HepG2 (cell line): Measurements from ENCODE around the gene CDKN3. TPM values are rescaled to one million over a fixed set of nuclear protein-coding genes. Genes with fewer than 3 reads are reported as not detected.
A peak's percentile ranks its signal among the peaks of the same experiment; 100 is the strongest.

Source experiments
- ARNTL ChIP-seq: sonication (generic); formaldehyde crosslinking; IDR thresholded peaks from 2 replicates; pipeline ENCODE4 v1.4.0; 2020; ENCODE audit warnings: mild to moderate bottlenecking, missing genetic modification reagents
- BATF2 ChIP-seq: sonication (generic); formaldehyde crosslinking; IDR thresholded peaks from 2 replicates; pipeline ENCODE4 v1.8.0; 2022; ENCODE audit warnings: mild to moderate bottlenecking, missing genetic modification reagents, moderate library complexity
- IKZF1 ChIP-seq: fragments of 450-650 bp; IDR thresholded peaks from 2 replicates; pipeline ENCODE4 v1.7.1; 2016
- ISL2 ChIP-seq: sonication (generic); formaldehyde crosslinking; IDR thresholded peaks from 2 replicates; pipeline ENCODE4 v1.5.0; 2020; ENCODE audit warnings: missing genetic modification reagents
- KDM5A ChIP-seq: fragments of 200-600 bp; sonication (generic); IDR thresholded peaks from 2 replicates; pipeline ENCODE4 v1.7.0; 2018; ENCODE audit warnings: antibody characterized with exemption, mild to moderate bottlenecking, low read length, borderline replicate concordance
- KLF12 ChIP-seq: sonication (generic); formaldehyde crosslinking; IDR thresholded peaks from 2 replicates; pipeline ENCODE4 v1.4.0; 2020; ENCODE audit warnings: missing genetic modification reagents, borderline replicate concordance
- KLF6 ChIP-seq: IDR thresholded peaks from 2 replicates; pipeline ENCODE4 v1.8.0; 2016; ENCODE audit warnings: missing biosample characterization, missing genetic modification reagents
- PHF8 ChIP-seq: sonication (generic); formaldehyde crosslinking; IDR thresholded peaks from 2 replicates; pipeline ENCODE4 v1.5.0; 2020; ENCODE audit warnings: missing genetic modification reagents
- POLR2G ChIP-seq: fragments of 200-400 bp; formaldehyde crosslinking; IDR thresholded peaks from 2 replicates; pipeline ENCODE4 v1.6.1; 2018; ENCODE audit warnings: mild to moderate bottlenecking, low read depth, low read length, moderate library complexity
- RFX3 ChIP-seq: IDR thresholded peaks from 2 replicates; pipeline ENCODE4 v1.6.1; 2016; ENCODE audit warnings: missing biosample characterization, missing genetic modification reagents
- SKI ChIP-seq: fragments of 450-650 bp; IDR thresholded peaks from one replicate; pipeline ENCODE4 v1.6.1; 2018; ENCODE audit warnings: mild to moderate bottlenecking; ENCODE audit not compliant: partially characterized antibody
- SMYD3 ChIP-seq: sonication (generic); formaldehyde crosslinking; IDR thresholded peaks from 2 replicates; pipeline ENCODE4 v1.8.1; 2023; ENCODE audit warnings: mild to moderate bottlenecking, missing genetic modification reagents
- ZNF224 ChIP-seq: sonication (generic); formaldehyde crosslinking; IDR thresholded peaks from 2 replicates; pipeline ENCODE4 v1.5.0; 2020; ENCODE audit warnings: mild to moderate bottlenecking, missing genetic modification reagents
- ZNF33A ChIP-seq: sonication (generic); formaldehyde crosslinking; IDR thresholded peaks from 2 replicates; pipeline ENCODE4 v1.5.1; 2020; ENCODE audit warnings: missing genetic modification reagents, mild to moderate bottlenecking, moderate library complexity, borderline replicate concordance
- ZNF879 ChIP-seq: sonication (generic); formaldehyde crosslinking; IDR thresholded peaks from 2 replicates; pipeline ENCODE4 v1.8.1; 2023; ENCODE audit warnings: missing genetic modification reagents
- polyA plus RNA-seq, 8 experiments: library from polyadenylated mRNA; depleted of rRNA in 3 of 8; stranded (reverse) in 7 of 8; unstranded in 1 of 8; fragments of >200 nt; fragmentation: Illumina TruSeq in 4 of 8; extraction: Trizol in 4 of 8; gene quantifications; 2 replicates each; pipeline versions ENCODE4 v1.2.1 to v1.2.3, GENCODE V29; 2011 to 2016; ENCODE audit warnings: low read depth in 4 of 8, missing spikeins in 1 of 8, mixed read lengths in 1 of 8; ENCODE audit not compliant: insufficient read depth in 1 of 8
- total RNA-seq, 5 experiments: library from RNA; depleted of rRNA; stranded (reverse); fragments of >200 nt; fragmentation: Illumina TruSeq; extraction: Trizol; gene quantifications; 2 replicates each; pipeline ENCODE4 v1.2.3, GENCODE V29; 2016; ENCODE audit warnings: low read depth in 1 of 5
- TF ChIP-seq, protein P1 (sequence below): sonication (generic); formaldehyde crosslinking; IDR thresholded peaks from 2 replicates; pipeline ENCODE4 v1.5.0; 2020; ENCODE audit warnings: missing genetic modification reagents
- TF ChIP-seq, protein P2 (sequence below): sonication (generic); formaldehyde crosslinking; IDR thresholded peaks from 2 replicates; pipeline ENCODE4 v1.8.0; 2022; ENCODE audit warnings: mild to moderate bottlenecking, missing genetic modification reagents
- TF ChIP-seq, protein P3 (sequence below): sonication (generic); formaldehyde crosslinking; IDR thresholded peaks from one replicate; pipeline ENCODE4 v1.5.1; 2020; ENCODE audit warnings: mild to moderate bottlenecking, missing genetic modification reagents; ENCODE audit errors: not compliant biosample characterization

Gene CDKN3
- total and polyA plus RNA-seq, 2 of the 13 experiments (the other 11 are each of a cell fraction or from before 2014, with no cell fraction given): 63.0 to 88.9 TPM

- TF ChIP-seq, protein P1, sequence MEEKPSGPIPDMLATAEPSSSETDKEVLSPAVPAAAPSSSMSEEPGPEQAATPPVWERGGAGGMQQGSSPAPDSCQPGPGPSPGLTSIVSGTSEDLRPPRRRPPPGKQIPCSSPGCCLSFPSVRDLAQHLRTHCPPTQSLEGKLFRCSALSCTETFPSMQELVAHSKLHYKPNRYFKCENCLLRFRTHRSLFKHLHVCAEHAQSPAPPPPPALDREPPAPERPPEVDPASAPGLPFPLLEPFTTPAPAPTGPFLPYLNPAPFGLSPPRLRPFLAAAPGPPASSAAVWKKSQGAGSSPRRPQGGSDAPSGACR: 0 out of 2 replicates have a peak, but pooled peaks have one; percentile 22
- TF ChIP-seq ISL2 (CRISPR knock-in tag): 0 out of 2 replicates have a peak, but pooled peaks have one; percentile 34
- no peak for TF ChIP-seq ZNF33A (CRISPR knock-in tag)
- peak; percentile 8; the same call in 1 of the 2 replicates for TF ChIP-seq KDM5A
- TF ChIP-seq, protein P2, sequence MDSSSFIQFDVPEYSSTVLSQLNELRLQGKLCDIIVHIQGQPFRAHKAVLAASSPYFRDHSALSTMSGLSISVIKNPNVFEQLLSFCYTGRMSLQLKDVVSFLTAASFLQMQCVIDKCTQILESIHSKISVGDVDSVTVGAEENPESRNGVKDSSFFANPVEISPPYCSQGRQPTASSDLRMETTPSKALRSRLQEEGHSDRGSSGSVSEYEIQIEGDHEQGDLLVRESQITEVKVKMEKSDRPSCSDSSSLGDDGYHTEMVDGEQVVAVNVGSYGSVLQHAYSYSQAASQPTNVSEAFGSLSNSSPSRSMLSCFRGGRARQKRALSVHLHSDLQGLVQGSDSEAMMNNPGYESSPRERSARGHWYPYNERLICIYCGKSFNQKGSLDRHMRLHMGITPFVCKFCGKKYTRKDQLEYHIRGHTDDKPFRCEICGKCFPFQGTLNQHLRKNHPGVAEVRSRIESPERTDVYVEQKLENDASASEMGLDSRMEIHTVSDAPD (CRISPR knock-in tag): no peak
- TF ChIP-seq KLF6 (CRISPR knock-in tag): 0 out of 2 replicates have a peak, but pooled peaks have one; percentile 65
- TF ChIP-seq SKI: peak; percentile 71
- TF ChIP-seq, protein P3, sequence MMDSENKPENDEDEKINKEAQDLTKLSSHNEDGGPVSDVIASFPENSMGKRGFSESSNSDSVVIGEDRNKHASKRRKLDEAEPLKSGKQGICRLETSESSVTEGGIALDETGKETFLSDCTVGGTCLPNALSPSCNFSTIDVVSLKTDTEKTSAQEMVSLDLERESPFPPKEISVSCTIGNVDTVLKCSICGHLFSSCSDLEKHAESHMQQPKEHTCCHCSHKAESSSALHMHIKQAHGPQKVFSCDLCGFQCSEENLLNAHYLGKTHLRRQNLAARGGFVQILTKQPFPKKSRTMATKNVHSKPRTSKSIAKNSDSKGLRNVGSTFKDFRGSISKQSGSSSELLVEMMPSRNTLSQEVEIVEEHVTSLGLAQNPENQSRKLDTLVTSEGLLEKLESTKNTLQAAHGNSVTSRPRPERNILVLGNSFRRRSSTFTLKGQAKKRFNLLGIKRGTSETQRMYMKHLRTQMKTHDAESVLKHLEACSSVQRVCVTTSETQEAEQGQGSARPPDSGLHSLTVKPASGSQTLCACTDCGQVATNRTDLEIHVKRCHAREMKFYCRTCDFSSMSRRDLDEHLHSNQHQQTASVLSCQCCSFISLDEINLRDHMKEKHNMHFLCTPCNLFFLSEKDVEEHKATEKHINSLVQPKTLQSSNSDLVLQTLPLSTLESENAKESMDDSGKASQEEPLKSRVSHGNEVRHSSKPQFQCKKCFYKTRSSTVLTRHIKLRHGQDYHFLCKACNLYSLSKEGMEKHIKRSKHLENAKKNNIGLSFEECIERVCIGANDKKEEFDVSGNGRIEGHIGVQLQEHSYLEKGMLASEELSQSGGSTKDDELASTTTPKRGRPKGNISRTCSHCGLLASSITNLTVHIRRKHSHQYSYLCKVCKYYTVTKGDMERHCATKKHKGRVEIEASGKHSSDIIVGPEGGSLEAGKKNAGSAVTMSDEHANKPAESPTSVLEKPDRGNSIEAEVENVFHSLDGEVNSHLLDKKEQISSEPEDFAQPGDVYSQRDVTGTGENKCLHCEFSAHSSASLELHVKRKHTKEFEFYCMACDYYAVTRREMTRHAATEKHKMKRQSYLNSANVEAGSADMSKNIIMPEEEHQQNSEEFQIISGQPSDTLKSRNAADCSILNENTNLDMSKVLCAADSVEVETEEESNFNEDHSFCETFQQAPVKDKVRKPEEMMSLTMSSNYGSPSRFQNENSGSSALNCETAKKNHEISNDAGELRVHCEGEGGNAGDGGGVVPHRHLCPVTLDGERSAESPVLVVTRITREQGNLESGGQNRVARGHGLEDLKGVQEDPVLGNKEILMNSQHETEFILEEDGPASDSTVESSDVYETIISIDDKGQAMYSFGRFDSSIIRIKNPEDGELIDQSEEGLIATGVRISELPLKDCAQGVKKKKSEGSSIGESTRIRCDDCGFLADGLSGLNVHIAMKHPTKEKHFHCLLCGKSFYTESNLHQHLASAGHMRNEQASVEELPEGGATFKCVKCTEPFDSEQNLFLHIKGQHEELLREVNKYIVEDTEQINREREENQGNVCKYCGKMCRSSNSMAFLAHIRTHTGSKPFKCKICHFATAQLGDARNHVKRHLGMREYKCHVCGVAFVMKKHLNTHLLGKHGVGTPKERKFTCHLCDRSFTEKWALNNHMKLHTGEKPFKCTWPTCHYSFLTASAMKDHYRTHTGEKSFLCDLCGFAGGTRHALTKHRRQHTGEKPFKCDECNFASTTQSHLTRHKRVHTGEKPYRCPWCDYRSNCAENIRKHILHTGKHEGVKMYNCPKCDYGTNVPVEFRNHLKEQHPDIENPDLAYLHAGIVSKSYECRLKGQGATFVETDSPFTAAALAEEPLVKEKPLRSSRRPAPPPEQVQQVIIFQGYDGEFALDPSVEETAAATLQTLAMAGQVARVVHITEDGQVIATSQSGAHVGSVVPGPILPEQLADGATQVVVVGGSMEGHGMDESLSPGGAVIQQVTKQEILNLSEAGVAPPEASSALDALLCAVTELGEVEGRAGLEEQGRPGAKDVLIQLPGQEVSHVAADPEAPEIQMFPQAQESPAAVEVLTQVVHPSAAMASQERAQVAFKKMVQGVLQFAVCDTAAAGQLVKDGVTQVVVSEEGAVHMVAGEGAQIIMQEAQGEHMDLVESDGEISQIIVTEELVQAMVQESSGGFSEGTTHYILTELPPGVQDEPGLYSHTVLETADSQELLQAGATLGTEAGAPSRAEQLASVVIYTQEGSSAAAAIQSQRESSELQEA (CRISPR knock-in tag): no peak
- no peak for TF ChIP-seq BATF2 (CRISPR knock-in tag)
- TF ChIP-seq SMYD3 (CRISPR knock-in tag): no peak
- TF ChIP-seq ARNTL (CRISPR knock-in tag): no peak; the same call in 1 of the 2 replicates
- peak; percentile 96 for TF ChIP-seq PHF8
- peak; percentile 90 for TF ChIP-seq POLR2G
- peak; percentile 73; the same call in 1 of the 2 replicates for TF ChIP-seq KLF12
- TF ChIP-seq RFX3 (CRISPR knock-in tag): no peak
- no peak for TF ChIP-seq ZNF224 (CRISPR knock-in tag)
- TF ChIP-seq IKZF1: no peak
- no peak for TF ChIP-seq ZNF879 (CRISPR knock-in tag)
Measured at GRCh38 chr14:54440873-54441868, 44.4 kb downstream of the CDKN3 start, which contains the start of gene CNIH1 (continued).
